NCI-H1694 treated with DMSO at 0.1 percent for 48 hours (cell line): ENCODE data around the gene TMCO6.

ENCODE experiments used
- DNase-seq: peaks from one replicate; lab custom pipeline; 2025; lab: John Stamatoyannopoulos, UW

Gene TMCO6

GRCh38 chr5:140673187-140673976, 34.1 kb downstream of the TMCO6 start, which contains the start of gene DND1:
TSS of gene DND1 (minus strand) at chr5:140673576. CDS start at chr5:140673542, 34 bp downstream.
- no peak for DNase-seq

- DNase-seq = no peak
Measured at GRCh38 chr5:140674211-140674610, 35.0 kb downstream of the TMCO6 start.

GRCh38 chr5:140674629-140675028, 35.4 kb downstream of the TMCO6 start:
- no peak for DNase-seq

- DNase-seq = no peak
Measured at GRCh38 chr5:140677947-140678346, 38.7 kb downstream of the TMCO6 start.

GRCh38 chr5:140678993-140679392, 39.7 kb downstream of the TMCO6 start:
- DNase-seq = no peak

GRCh38 chr5:140690376-140690932, 51.2 kb downstream of the TMCO6 start:
- no peak for DNase-seq

- DNase-seq = peak; percentile 82
Measured at GRCh38 chr5:140690941-140691924, 52.0 kb downstream of the TMCO6 start, which contains the start of the genes HARS1 and HARS2. TSS of gene HARS1 (minus strand) at chr5:140691370. CDS start at chr5:140691304, 66 bp downstream. TSS of gene HARS2 (plus strand) at chr5:140691455. CDS start at chr5:140691649, 194 bp downstream.

GRCh38 chr5:140694276-140694675, 55.0 kb downstream of the TMCO6 start:
- DNase-seq = no peak
